HL-60 (cell line): ENCODE measurements around the gene DTYMK.

Experiments
- POLR2AphosphoS5 ChIP-seq: IDR thresholded peaks from 2 replicates; pipeline ENCODE4 v1.6.1; 2012; ENCODE audit warnings: low read depth
- TF ChIP-seq, protein P1 (sequence below): IDR thresholded peaks from one replicate; pipeline ENCODE4 v1.5.1; 2011; ENCODE audit warnings: low read length, control low read depth, inconsistent platforms; ENCODE audit not compliant: insufficient read depth
- TF ChIP-seq, protein P2 (sequence below): IDR thresholded peaks from 2 replicates; pipeline ENCODE4 v1.6.1; 2012; ENCODE audit warnings: low read depth; ENCODE audit not compliant: insufficient replicate concordance

DNA sequence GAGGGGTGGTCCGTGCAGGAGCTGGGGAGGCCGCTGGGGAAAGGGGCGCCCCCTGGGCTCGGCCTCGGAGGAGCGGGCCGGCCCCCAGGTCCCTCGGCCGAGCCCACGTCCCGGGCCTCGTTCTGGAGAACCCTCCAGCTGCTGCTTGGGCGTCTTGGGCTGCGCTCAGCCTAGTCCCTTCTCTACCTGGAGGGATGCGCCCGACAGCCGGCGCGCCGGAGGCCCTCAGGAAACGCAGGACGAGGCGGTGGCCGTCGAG lies 47.5 kb upstream of the DTYMK start:
- TF ChIP-seq, protein P1, sequence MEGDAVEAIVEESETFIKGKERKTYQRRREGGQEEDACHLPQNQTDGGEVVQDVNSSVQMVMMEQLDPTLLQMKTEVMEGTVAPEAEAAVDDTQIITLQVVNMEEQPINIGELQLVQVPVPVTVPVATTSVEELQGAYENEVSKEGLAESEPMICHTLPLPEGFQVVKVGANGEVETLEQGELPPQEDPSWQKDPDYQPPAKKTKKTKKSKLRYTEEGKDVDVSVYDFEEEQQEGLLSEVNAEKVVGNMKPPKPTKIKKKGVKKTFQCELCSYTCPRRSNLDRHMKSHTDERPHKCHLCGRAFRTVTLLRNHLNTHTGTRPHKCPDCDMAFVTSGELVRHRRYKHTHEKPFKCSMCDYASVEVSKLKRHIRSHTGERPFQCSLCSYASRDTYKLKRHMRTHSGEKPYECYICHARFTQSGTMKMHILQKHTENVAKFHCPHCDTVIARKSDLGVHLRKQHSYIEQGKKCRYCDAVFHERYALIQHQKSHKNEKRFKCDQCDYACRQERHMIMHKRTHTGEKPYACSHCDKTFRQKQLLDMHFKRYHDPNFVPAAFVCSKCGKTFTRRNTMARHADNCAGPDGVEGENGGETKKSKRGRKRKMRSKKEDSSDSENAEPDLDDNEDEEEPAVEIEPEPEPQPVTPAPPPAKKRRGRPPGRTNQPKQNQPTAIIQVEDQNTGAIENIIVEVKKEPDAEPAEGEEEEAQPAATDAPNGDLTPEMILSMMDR: no peak
- no peak for TF ChIP-seq POLR2AphosphoS5
- TF ChIP-seq, protein P2, sequence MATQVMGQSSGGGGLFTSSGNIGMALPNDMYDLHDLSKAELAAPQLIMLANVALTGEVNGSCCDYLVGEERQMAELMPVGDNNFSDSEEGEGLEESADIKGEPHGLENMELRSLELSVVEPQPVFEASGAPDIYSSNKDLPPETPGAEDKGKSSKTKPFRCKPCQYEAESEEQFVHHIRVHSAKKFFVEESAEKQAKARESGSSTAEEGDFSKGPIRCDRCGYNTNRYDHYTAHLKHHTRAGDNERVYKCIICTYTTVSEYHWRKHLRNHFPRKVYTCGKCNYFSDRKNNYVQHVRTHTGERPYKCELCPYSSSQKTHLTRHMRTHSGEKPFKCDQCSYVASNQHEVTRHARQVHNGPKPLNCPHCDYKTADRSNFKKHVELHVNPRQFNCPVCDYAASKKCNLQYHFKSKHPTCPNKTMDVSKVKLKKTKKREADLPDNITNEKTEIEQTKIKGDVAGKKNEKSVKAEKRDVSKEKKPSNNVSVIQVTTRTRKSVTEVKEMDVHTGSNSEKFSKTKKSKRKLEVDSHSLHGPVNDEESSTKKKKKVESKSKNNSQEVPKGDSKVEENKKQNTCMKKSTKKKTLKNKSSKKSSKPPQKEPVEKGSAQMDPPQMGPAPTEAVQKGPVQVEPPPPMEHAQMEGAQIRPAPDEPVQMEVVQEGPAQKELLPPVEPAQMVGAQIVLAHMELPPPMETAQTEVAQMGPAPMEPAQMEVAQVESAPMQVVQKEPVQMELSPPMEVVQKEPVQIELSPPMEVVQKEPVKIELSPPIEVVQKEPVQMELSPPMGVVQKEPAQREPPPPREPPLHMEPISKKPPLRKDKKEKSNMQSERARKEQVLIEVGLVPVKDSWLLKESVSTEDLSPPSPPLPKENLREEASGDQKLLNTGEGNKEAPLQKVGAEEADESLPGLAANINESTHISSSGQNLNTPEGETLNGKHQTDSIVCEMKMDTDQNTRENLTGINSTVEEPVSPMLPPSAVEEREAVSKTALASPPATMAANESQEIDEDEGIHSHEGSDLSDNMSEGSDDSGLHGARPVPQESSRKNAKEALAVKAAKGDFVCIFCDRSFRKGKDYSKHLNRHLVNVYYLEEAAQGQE: no peak
